ENCODE results near the gene ZNF8. TPM values are rescaled to one million over a fixed set of nuclear protein-coding genes. Genes with fewer than 3 reads are reported as not detected.
A peak's percentile ranks its signal among the peaks of the same experiment; 100 is the strongest.

ZNF8 gene
- total and polyA plus RNA-seq, 2 of the 4 experiments (the other 2 are of a cell fraction), result 2.1 to 3.9 TPM

DNA sequence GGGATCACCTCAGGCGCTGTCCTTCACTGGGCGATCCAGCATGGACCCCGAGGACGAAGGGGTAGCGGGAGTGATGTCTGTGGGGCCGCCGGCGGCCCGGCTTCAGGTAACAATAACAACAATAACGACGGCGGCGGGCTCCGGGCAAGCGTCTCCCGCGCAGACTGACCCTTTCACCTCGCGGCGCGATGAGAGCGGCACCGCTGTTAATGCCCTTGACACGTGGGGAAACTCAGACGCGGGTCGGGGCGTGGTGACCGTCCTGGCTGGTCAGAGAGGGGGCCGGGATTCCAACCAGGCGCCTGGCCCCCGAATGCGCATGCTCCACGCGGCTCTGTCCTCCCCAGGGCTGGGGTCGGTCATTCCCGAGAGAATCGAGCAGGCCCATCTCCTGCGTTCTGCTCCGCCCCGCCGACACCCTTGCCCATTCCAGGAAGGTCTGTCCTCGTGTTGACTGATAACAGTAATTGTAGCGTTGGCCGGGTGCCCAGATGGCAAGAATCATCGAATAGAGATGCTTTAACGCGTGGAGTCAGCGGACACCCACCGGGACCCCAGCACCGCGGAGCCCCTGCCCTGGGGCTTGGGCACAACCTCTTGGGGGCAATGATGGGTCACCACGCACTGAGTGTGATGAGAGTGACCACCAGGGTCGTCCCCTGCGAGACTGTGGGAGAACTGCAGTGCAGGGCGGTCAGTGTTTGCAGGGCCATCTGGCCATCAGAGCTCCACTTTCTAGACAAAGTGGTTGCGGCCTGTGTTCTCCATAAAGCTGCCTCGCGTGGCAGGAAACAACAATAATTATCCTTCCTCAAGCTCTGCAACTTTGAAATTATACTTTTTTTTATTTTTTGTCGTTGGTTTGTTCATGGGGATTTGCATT, 528 bp downstream of the ZNF8 start:
- H4K5ac ChIP-seq (ENCODE audit: low read depth, low read length), result peak overlapping the region; percentile 31
- peak overlapping the region; percentile 67 for H2BK5ac ChIP-seq (ENCODE audit: low read depth, low read length, poor library complexity, severe bottlenecking)
- peaks cover 8% of the 10 kb centered on the region; the same call in 1 of the 2 replicates for H3K9me1 ChIP-seq (ENCODE audit: insufficient read depth, low read length)
- POLR2A ChIA-PET (ENCODE audit: unreplicated experiment), result interaction anchor here (0.6 kb wide), 1 partner anchor 30 kb away, joined by 4 read pairs; no protein-coding TSS in a partner anchor
- H3K14ac ChIP-seq (replicated peaks; ENCODE audit: low read depth, low read length), result peak overlapping the region; percentile 95
- H4K8ac ChIP-seq (ENCODE audit: low read depth in 2 of 2, low read length in 2 of 2), result peak overlapping the region; percentile 78 to 92
- peaks cover 21% of the 10 kb centered on the region for H3K9me3 ChIP-seq (ENCODE audit: control insufficient read depth, insufficient read depth, low read length)
- ATAC-seq (ENCODE audit: low read depth) (peak; percentile 64), DNase-seq (peak; percentile 51)
- H3K79me1 ChIP-seq (ENCODE audit: low read depth in 1 of 2, low read length in 2 of 2), result peaks cover 35 to 63% of the 10 kb centered on the region in 2 experiments
- H3K4me3 ChIP-seq (ENCODE audit: insufficient read depth, low read depth, low read length), result peak overlapping the region; percentile 65
- CTCF ChIA-PET, result no interaction called here
- H3K18ac ChIP-seq (ENCODE audit: low read depth, low read length), result peak overlapping the region; percentile 24; the same call in 1 of the 2 replicates
- peak overlapping the region; percentile 92 for H3K4ac ChIP-seq (ENCODE audit: low read depth, low read length)
- no peaks in the 10 kb centered on the region for H3K27me3 ChIP-seq (ENCODE audit: control insufficient read depth, insufficient read depth, low read length)
- H3K36me3 ChIP-seq (ENCODE audit: control insufficient read depth, insufficient read depth, low read length), result peaks cover 26% of the 10 kb centered on the region
- peak overlapping the region; percentile 48 for H2BK120ac ChIP-seq (ENCODE audit: low read depth, low read length)
- H2BK20ac ChIP-seq (ENCODE audit: low read depth, low read length), result no peak overlapping the region
- H3K9ac ChIP-seq (ENCODE audit: low read depth, low read length), result peak overlapping the region; percentile 79
- peak overlapping the region; percentile 88 for H4K91ac ChIP-seq (ENCODE audit: insufficient read depth, low read depth, low read length)
- H3K56ac ChIP-seq (ENCODE audit: extremely low read depth, insufficient read depth, low read length), result peak overlapping the region; percentile 51
- H3K4me2 ChIP-seq (ENCODE audit: low read depth, low read length), result peak overlapping the region; percentile 85
- H3K23ac ChIP-seq (ENCODE audit: low read depth, low read length), result peak overlapping the region; percentile 85
- peak overlapping the region; percentile 98 for H2AK9ac ChIP-seq (replicated peaks; ENCODE audit: low read depth, low read length, poor library complexity)
- H3K4me1 ChIP-seq (ENCODE audit: control insufficient read depth, insufficient read depth, low read length), result 0 out of 2 replicates have a peak, but pooled peaks cover 2% of the 10 kb centered on the region
- WGBS, 2 experiments (ENCODE audit: extremely low coverage in 2 of 2, insufficient read length in 1 of 2), result 4% methylated on average over 29 of the region's 60 CpGs; no CpG with 5 or more reads in 1 of the 2 experiments
- in situ Hi-C loops (cut with MboI; ENCODE audit: low sequenced_read_pairs) (no loop called here), dilution Hi-C loops (cut with HindIII; ENCODE audit: low sequenced_read_pairs, unreplicated experiment) (no loop called here), intact Hi-C loops (cut with micrococcal nuclease) (loop anchor here (5.0 kb wide), 1 partner anchor 97 kb away; the partner anchor contains the start of gene ZNF274)
- H4K20me1 ChIP-seq (ENCODE audit: insufficient read depth, low read length), result peaks cover 10% of the 10 kb centered on the region
- peak overlapping the region; percentile 98 for H2AFZ ChIP-seq (replicated peaks; ENCODE audit: low read length, poor library complexity)
- peak overlapping the region; percentile 95 for H2AK5ac ChIP-seq (ENCODE audit: low read depth, low read length)
- TSS peak; percentile 19 for BruUV-seq (replicated peaks)
- H2BK15ac ChIP-seq (ENCODE audit: low read depth, low read length), result no peak overlapping the region; the same call in 2 of the 3 replicates
- peak overlapping the region; percentile 75 for H3K27ac ChIP-seq (ENCODE audit: insufficient read depth, low read length)
- TF ChIP-seq, protein P1, sequence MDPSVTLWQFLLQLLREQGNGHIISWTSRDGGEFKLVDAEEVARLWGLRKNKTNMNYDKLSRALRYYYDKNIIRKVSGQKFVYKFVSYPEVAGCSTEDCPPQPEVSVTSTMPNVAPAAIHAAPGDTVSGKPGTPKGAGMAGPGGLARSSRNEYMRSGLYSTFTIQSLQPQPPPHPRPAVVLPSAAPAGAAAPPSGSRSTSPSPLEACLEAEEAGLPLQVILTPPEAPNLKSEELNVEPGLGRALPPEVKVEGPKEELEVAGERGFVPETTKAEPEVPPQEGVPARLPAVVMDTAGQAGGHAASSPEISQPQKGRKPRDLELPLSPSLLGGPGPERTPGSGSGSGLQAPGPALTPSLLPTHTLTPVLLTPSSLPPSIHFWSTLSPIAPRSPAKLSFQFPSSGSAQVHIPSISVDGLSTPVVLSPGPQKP (IDR thresholded peaks at IDR 0.05; ENCODE audit: borderline replicate concordance, low read depth, low read length), result no peak
- TF ChIP-seq RFX5 (IDR thresholded peaks at IDR 0.05; ENCODE audit: low read depth, low read length), result no peak
- TF ChIP-seq, protein P2, sequence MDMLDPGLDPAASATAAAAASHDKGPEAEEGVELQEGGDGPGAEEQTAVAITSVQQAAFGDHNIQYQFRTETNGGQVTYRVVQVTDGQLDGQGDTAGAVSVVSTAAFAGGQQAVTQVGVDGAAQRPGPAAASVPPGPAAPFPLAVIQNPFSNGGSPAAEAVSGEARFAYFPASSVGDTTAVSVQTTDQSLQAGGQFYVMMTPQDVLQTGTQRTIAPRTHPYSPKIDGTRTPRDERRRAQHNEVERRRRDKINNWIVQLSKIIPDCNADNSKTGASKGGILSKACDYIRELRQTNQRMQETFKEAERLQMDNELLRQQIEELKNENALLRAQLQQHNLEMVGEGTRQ (IDR thresholded peaks at IDR 0.05; ENCODE audit: low read depth, low read length), result 0 out of 2 replicates have a peak, but pooled peaks have one; percentile 11
- peak; percentile 41; the same call in 1 of the 2 replicates for TF ChIP-seq MXI1 (IDR thresholded peaks at IDR 0.05; ENCODE audit: borderline replicate concordance, low read depth, low read length)
